HG03520 (cell line): ENCODE results near the gene BAZ1B.
"Not testable (repeated sequence)": the region's sequence is repeated elsewhere in the genome, so short reads cannot be mapped to it uniquely, and the experiment has no call there.

Experiments
- ATAC-seq: cut with Tn5 transposase; IDR thresholded peaks from one replicate; pipeline ENCODE4 v1.9.1; 2021; ENCODE audit warnings: mild to moderate bottlenecking, moderate library complexity; ENCODE audit not compliant: unreplicated experiment

BAZ1B gene

GRCh38 chr7:73509463-73509862 is 12.6 kb downstream of the BAZ1B start:
- ATAC-seq, result no peak

- no peak for ATAC-seq
Observed at GRCh38 chr7:73507556-73507955, 14.5 kb downstream of the BAZ1B start.

GRCh38 chr7:73504920-73505319 is 17.2 kb downstream of the BAZ1B start:
- no peak for ATAC-seq

- ATAC-seq, result no peak
Observed at GRCh38 chr7:73504017-73504416, 18.1 kb downstream of the BAZ1B start.

- ATAC-seq, result no peak
Observed at GRCh38 chr7:73503229-73503628, 18.9 kb downstream of the BAZ1B start.

- ATAC-seq, result no peak
Observed at GRCh38 chr7:73496626-73497025, 25.5 kb downstream of the BAZ1B start.

GRCh38 chr7:73495507-73495906 is 26.6 kb downstream of the BAZ1B start:
- not testable (repeated sequence) for ATAC-seq

GRCh38 chr7:73489976-73490375 is 32.1 kb downstream of the BAZ1B start:
- no peak for ATAC-seq

GRCh38 chr7:73487486-73487885 is 34.6 kb downstream of the BAZ1B start:
- no peak for ATAC-seq

GRCh38 chr7:73483171-73483570 is 38.9 kb downstream of the BAZ1B start:
- no peak for ATAC-seq

GRCh38 chr7:73482746-73483145 is 39.3 kb downstream of the BAZ1B start:
- no peak for ATAC-seq

GRCh38 chr7:73481521-73481920 is 40.6 kb downstream of the BAZ1B start:
- ATAC-seq, result not testable (repeated sequence)

- ATAC-seq, result no peak
Observed at GRCh38 chr7:73478549-73478948, 43.5 kb downstream of the BAZ1B start.

- no peak for ATAC-seq
Observed at GRCh38 chr7:73477376-73477775, 44.7 kb downstream of the BAZ1B start.

- no peak for ATAC-seq
Observed at GRCh38 chr7:73470208-73470607, 51.9 kb downstream of the BAZ1B start.

GRCh38 chr7:73467046-73467445 is 55.0 kb downstream of the BAZ1B start:
- ATAC-seq, result not testable (repeated sequence)

GRCh38 chr7:73466112-73466511 is 56.0 kb downstream of the BAZ1B start:
- ATAC-seq, result no peak

GRCh38 chr7:73463966-73464365 is 58.1 kb downstream of the BAZ1B start:
- no peak for ATAC-seq

GRCh38 chr7:73463260-73463659 is 58.8 kb downstream of the BAZ1B start:
- ATAC-seq, result no peak

GRCh38 chr7:73461782-73462285 is 60.3 kb downstream of the BAZ1B start:
- no peak for ATAC-seq

- ATAC-seq, result no peak
Observed at GRCh38 chr7:73454424-73454823, 67.7 kb downstream of the BAZ1B start.

- ATAC-seq, result no peak
Observed at GRCh38 chr7:73452999-73453635, 69.0 kb downstream of the BAZ1B start.

- ATAC-seq, result no peak
Observed at GRCh38 chr7:73451780-73452398, 70.2 kb downstream of the BAZ1B start.
